ENCODE data around the gene CCNA1. TPM values are rescaled to one million over a fixed set of nuclear protein-coding genes. Genes with fewer than 3 reads are reported as not detected.

The CCNA1 gene
- total RNA-seq (2021; ENCODE audit: unreplicated experiment) (not detected), Bru-seq, nascent RNA (percentile 7 among the genes with signal in this experiment), BruChase-seq, experiment 1, labeled RNA remaining after a 6-hour chase (not detected), BruChase-seq, experiment 2, labeled RNA remaining after a 2-hour chase (not detected)
- polyA plus RNA-seq (2012): not detected in 2 replicates
- long read RNA-seq: 0 reads

- Histone ChIP-seq H3K36me3 (ENCODE audit: control insufficient read depth in 1 of 2, insufficient read depth in 2 of 2, low read length in 2 of 2) (no peaks in the 10 kb centered on the region), H3K4me2 (ENCODE audit: low read length) (no peak within 1 kb of the TSS), H3K79me2 (ENCODE audit: insufficient read depth, low read length) (no peaks in the 10 kb centered on the region), H3K4me1 (ENCODE audit: control insufficient read depth in 1 of 2, insufficient read depth in 2 of 2, low read length in 2 of 2) (no peaks in the 10 kb centered on the region), H3K9me3 (ENCODE audit: control insufficient read depth in 1 of 2, insufficient read depth in 1 of 2, low read depth in 1 of 2, low read length in 2 of 2) (peaks cover 0 to 6% of the 10 kb centered on the region in 2 experiments; a peak in 1 of 4 replicates), H3K27me3 (ENCODE audit: insufficient read depth, low read length) (no peaks in the 10 kb centered on the region), H3K9ac (ENCODE audit: low read length) (no peak within 1 kb of the TSS), H4K20me1 (ENCODE audit: insufficient read depth) (no peaks in the 10 kb centered on the region), H3K27ac (ENCODE audit: low read depth, low read length) (no peak within 1 kb of the TSS), H3K4me3 (replicated peaks in 1 of 2; ENCODE audit: low read depth in 1 of 2, low read length in 2 of 2) (no peak within 1 kb of the TSS), H2AFZ (ENCODE audit: low read depth, low read length, poor library complexity, severe bottlenecking) (no peak within 1 kb of the TSS), H3K9me2 (ENCODE audit: insufficient read depth) (no peaks in the 10 kb centered on the region)
- BruUV-seq (replicated peaks): no TSS peak
- no peak for TF ChIP-seq SIN3A (IDR thresholded peaks at IDR 0.05; ENCODE audit: low read depth)
- ATAC-seq (no peak), DNase-seq (ENCODE audit: low read depth, low spot score) (no peak)
- ChIA-PET RAD21 (ENCODE audit: low non-redundant PET in 1 of 2, low total read pairs in 2 of 2, uncharacterized antibody in 2 of 2, unreplicated experiment in 2 of 2) (no interaction called here), POLR2A (no interaction called here), CTCF (no interaction called here)
- intact Hi-C loops (cut with micrococcal nuclease): no loop called here
These were observed at the start of gene CCNA1 for GRCh38 chr13:36432106-36432544. Gene CCNA1 (plus strand): TSS chr13:36432495. CDS start chr13:36433057, 562 bp downstream.

GRCh38 chr13:36385489-36385888 is 46.8 kb upstream of the CCNA1 start:
- DNase-seq (ENCODE audit: low read depth, low spot score) (no peak), ATAC-seq (no peak)
- intact Hi-C loops (cut with micrococcal nuclease): no loop called here
- Histone ChIP-seq H3K4me1 (ENCODE audit: control insufficient read depth in 1 of 2, insufficient read depth in 2 of 2, low read length in 2 of 2) (no peaks in the 10 kb centered on the region), H3K27me3 (ENCODE audit: insufficient read depth, low read length) (no peaks in the 10 kb centered on the region), H3K9ac (ENCODE audit: low read length) (no peak overlapping the region), H3K27ac (ENCODE audit: low read depth, low read length) (no peak overlapping the region), H3K9me2 (ENCODE audit: insufficient read depth) (no peaks in the 10 kb centered on the region), H3K4me3 (replicated peaks in 1 of 2; ENCODE audit: low read depth in 1 of 2, low read length in 2 of 2) (no peak overlapping the region), H2AFZ (ENCODE audit: low read depth, low read length, poor library complexity, severe bottlenecking) (no peak overlapping the region), H3K79me2 (ENCODE audit: insufficient read depth, low read length) (no peaks in the 10 kb centered on the region), H3K4me2 (ENCODE audit: low read length) (no peak overlapping the region), H4K20me1 (ENCODE audit: insufficient read depth) (no peaks in the 10 kb centered on the region), H3K9me3 (ENCODE audit: control insufficient read depth in 1 of 2, insufficient read depth in 1 of 2, low read depth in 1 of 2, low read length in 2 of 2) (peaks cover 0 to 6% of the 10 kb centered on the region in 2 experiments; a peak in 1 of 4 replicates), H3K36me3 (ENCODE audit: control insufficient read depth in 1 of 2, insufficient read depth in 2 of 2, low read length in 2 of 2) (no peaks in the 10 kb centered on the region)
- no TSS peak for BruUV-seq (replicated peaks)
- ChIA-PET POLR2A (no interaction called here), RAD21 (ENCODE audit: low non-redundant PET in 1 of 2, low total read pairs in 2 of 2, uncharacterized antibody in 2 of 2, unreplicated experiment in 2 of 2) (no interaction called here), CTCF (no interaction called here)
- TF ChIP-seq POLR2A (IDR thresholded peaks at IDR 0.05; ENCODE audit: borderline replicate concordance, extremely low read depth, insufficient read depth, insufficient read length): no peak
- no peak for TF ChIP-seq SP1 (IDR thresholded peaks at IDR 0.05; ENCODE audit: low read depth)
- TF ChIP-seq ZBTB33 (IDR thresholded peaks at IDR 0.05; ENCODE audit: extremely low read depth, insufficient replicate concordance, low read length): no peak
- TF ChIP-seq CTCF (IDR thresholded peaks at IDR 0.05 in 2 of 3, conservative IDR thresholded peaks at IDR 0.05 in 1 of 3; ENCODE audit: borderline replicate concordance in 1 of 3, insufficient read depth in 1 of 3, low read depth in 2 of 3, low read length in 2 of 3): no peak
- TF ChIP-seq ELF1 (IDR thresholded peaks at IDR 0.05; ENCODE audit: borderline replicate concordance, low read depth): no peak
- TF ChIP-seq TCF7L2 (IDR thresholded peaks at IDR 0.05; ENCODE audit: borderline replicate concordance, extremely low read depth, insufficient read depth, insufficient read length): no peak
- TF ChIP-seq YY1 (IDR thresholded peaks at IDR 0.05; ENCODE audit: extremely low read depth, insufficient replicate concordance, low read depth, low read length): no peak
- TF ChIP-seq CBX3 (IDR thresholded peaks at IDR 0.05; ENCODE audit: low read depth): no peak
- no peak for TF ChIP-seq ZFX (IDR thresholded peaks at IDR 0.05)
- no peak for TF ChIP-seq REST (IDR thresholded peaks at IDR 0.05; ENCODE audit: low read depth)
- TF ChIP-seq EZH2 (IDR thresholded peaks at IDR 0.05): no peak
